Tibial nerve (tissue), 3 donors: ENCODE data around the gene GDI2.

Experiments used
- CTCF ChIP-seq, 5 experiments: fragments of 200-600 bp in 3 of 5; fragments of 450-650 bp in 2 of 5; sonication (generic) in 3 of 5; IDR thresholded peaks; one replicate each; pipeline ENCODE4 v1.5.1; 2016 to 2019; ENCODE audit warnings: antibody characterized with exemption in 5 of 5, mild to moderate bottlenecking in 3 of 5, moderate library complexity in 2 of 5
- POLR2A ChIP-seq, 2 donors: fragments of 450-650 bp; IDR thresholded peaks; one replicate each; pipeline ENCODE4 v1.6.1; 2017; ENCODE audit warnings: antibody characterized with exemption in 2 of 2, mild to moderate bottlenecking in 2 of 2, moderate library complexity in 2 of 2

GRCh38 chr10:5762531-5762930 is 50.7 kb downstream of the GDI2 start:
- no peak for TF ChIP-seq CTCF (IDR thresholded peaks at IDR 0.05)
- no peak for TF ChIP-seq POLR2A (IDR thresholded peaks at IDR 0.05)
